Activated T-cell treated with anti-CD3 and anti-CD28 coated beads, Interleukin-2, amount 50 U/mL, for 1 hour (primary cell): ENCODE measurements around the gene S100A7A.
A peak's percentile ranks its signal among the peaks of the same experiment; 100 is the strongest.
"Not testable (repeated sequence)": the region's sequence is repeated elsewhere in the genome, so short reads cannot be mapped to it uniquely, and the experiment has no call there.

ENCODE experiments used
- DNase-seq: peaks from one replicate; pipeline ENCODE4 v3.0.0-alpha.2; 2020

S100A7A gene

GRCh38 chr1:153395776-153396175 lies 20.5 kb upstream of the S100A7A start:
- no peak for DNase-seq

- no peak for DNase-seq
These were observed 19.9 kb upstream of the S100A7A start for GRCh38 chr1:153396461-153396860.

DNA sequence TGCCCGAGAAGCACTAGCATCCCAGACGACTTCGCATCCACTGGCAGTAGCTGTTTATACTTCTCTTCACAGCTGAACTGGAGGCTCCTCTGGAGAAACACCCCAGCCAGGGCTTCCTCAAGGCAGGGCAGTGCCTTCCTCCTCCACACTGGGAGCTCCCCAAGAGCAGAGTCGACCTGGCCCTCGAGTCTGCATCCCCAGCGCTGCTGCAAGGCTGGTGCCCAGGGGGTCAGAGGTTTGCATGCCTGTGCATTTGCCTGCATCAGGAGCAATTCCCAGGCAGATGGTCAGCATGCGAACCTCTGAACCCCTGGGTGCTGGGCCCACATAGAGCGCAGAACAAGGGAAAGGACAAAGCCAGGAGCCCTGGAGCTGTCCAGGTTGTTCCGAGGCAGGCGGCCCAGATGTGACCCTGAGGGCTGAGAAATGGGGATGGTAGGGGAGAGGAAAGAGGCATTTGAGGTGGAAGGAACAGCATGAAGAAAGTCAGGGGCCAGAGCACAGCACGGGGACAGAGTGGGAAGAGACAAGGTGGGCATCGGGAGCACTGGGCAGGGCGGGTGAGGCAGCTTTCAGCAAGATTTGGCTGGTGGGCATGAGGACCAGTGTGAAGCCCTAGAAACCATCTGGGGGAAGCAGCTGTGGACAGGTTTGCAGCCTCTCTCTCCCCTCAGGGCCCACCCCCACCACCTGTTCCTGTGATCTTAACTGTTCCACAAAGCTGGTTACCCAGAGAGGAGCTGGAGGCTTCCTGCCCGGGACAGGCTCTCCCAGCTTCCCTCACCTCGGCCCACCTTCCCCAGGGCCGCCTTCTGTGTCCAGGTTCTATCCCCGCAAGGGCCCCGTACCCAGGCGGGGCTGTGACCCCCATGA lies 19.0 kb upstream of the S100A7A start:
- no peak for DNase-seq

DNA sequence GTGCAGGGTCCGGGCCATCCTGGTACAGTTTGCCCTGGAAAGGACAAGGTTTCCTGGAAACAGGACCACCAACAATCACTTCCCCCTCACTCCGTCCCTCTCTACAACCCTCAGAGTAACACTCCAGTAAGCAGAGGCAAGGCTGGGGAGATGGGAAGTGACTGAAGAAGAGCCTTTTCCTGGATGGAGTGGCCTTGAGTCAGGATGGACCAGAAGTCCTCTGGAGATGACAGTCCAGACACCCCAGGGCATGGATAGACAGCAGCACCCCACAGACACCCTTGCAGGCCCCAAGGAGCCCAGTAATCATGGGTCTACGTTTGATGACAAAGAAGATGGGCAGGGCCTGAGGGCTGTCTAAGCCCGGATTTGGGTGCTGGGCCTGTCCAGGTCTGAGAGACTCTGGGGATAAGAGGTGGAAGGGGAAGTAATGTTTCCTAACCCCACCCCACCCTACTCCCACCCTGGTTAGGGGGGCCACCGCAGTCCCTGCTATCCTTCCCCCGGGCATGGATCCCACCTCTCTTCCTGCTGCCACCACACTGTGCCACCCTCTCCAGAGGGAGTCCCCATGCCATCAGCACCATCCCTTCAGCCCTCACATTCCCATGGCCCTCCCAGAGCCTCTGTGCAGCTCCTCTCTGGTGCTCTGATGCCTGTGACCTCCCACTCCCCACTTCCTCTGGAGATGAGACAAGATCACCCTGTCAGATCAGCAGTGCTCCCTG lies 18.2 kb upstream of the S100A7A start:
- DNase-seq: no peak

DNA sequence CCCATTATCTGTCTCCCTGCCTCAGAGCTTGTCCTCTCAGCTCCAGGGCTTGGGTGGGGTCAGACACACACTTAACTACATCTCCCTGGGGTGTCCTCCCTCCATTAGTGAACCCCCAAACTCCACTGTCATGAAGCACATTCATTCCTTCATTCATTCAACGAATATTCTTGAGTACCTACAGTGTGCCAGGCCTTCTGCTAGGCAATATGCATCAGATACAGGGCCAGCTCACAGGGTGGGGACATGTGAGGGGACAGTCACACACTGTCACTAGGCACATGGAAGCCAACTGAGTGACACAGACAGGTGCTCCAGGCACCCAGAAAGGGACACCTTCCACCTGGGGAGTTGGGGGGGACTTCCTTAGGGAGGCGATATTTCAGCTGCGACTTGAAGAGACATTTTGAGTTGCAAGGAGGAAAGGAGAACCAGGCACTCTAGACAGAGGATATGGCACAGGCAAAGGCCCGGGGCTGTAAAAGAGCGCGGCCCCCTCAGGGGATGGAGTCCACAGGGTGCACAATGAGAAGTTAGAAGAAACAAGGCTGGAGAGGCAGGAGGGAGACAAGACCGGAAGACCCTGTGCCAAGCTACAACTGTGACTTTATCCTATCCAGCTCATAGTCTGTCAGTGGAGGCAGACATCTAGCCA lies 16.8 kb upstream of the S100A7A start:
- DNase-seq: no peak

GRCh38 chr1:153400244-153400643 lies 16.1 kb upstream of the S100A7A start:
- no peak for DNase-seq

- no peak for DNase-seq
These were observed 14.9 kb upstream of the S100A7A start for GRCh38 chr1:153401461-153401860.

- DNase-seq: no peak
These were observed 14.1 kb upstream of the S100A7A start for GRCh38 chr1:153402226-153402625.

- DNase-seq: no peak
These were observed 12.8 kb upstream of the S100A7A start for GRCh38 chr1:153403421-153404085.

DNA sequence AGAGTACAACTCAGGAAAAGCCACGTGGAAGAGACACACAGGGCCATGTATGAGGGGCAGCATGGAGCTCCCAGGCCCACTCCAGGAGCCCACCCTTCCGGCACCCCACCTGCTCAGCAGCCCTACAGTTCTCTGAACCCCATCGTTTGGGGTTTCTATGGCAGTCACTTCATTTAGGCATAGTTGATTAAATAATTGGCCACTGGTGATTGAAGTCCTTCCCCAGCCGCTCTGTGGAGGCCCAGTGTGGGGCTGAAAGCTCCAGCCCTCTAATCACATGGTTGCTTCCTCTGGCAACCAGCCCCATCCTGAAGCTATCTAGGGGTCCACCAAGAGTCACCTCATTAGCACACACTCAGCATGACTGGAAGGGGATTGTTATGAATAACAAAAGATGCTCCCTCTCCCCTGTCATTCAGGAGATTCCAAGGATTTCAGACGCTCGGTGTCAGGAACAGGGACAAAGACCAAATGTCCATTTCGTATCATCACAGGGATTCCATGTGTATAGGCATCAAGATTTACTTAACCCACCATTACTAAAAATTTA lies 12.2 kb upstream of the S100A7A start:
- no peak for DNase-seq

DNA sequence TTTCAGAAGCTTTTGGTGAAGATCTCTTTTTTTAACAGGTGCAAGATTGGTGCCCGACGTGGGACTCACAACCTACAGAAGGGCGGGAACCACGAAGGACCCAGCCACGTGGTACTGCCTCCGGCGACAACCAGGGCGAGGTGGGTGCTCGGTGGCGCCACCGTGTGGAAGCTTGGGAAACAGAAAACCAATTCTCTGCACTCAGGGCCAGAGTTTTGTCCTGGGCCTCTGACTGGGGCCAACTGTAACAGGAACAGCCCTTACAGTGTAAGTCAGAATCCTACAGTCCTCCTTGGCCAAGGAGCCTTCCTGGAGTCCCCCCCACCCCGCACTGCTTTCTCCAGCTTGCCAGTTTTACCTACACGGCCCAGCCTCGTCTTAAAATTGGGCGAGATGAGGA lies 11.6 kb upstream of the S100A7A start:
- DNase-seq: peak; percentile 58

DNA sequence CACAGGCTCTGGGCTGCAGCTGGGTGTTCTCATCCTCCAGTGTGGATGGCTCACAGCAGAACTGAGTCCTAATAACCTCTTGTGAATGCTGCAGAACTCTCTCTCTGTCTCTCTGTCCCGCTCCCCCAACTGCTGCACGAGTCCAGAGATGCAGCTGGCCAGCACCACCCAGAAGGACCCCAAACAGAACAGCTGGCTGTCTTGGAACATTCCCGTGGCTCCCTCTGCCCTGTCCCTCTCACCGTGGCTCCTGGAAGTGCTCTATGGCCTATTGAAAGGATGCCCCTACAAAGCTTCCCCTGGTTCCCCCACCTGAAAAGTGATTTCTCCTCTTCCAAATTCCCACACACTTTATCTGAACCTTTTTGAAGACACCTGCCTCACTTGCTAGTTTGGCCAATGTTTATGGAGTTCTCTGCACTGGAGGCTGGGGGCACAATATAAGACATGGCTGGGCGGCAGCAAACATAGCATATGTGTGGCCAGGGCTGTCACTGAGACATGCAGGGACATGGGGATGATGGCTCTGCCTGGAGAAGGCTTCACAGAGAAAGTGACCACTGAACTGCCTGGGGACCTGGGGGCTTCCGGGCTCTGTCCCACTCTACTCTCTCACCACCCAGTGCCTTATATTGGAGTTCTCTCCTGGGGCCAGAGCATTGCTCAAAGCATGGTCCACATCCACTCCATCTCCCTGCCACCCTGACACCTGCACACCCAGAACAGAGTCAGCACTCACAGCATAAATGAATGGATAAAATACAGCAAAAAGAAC lies 10.3 kb upstream of the S100A7A start:
- DNase-seq: not testable (repeated sequence)

- DNase-seq: not testable (repeated sequence)
These were observed 9.0 kb upstream of the S100A7A start for GRCh38 chr1:153407274-153407673.

DNA sequence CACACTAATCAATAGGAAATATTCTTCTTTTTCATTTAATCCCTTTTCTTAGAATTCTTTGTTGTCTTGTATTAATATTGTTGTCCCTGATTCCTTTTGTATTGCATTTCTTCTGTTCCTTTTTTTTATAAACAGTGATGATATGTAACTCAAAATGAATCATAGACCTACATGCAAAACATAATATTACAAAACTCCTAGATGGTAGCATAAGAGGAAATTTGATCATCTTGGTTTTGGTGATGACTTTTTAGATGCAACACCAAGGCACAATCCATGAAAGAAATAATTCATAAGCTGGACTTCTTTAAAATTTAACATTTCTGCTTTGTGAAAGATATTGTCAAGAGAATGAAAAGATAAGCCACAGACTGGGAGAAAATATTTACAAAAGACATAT lies 2.4 kb upstream of the S100A7A start:
- not testable (repeated sequence) for DNase-seq

GRCh38 chr1:153417136-153417888 lies 992 bp downstream of the S100A7A start:
- no peak for DNase-seq

- not testable (repeated sequence) for DNase-seq
These were observed 2.6 kb downstream of the S100A7A start for GRCh38 chr1:153418758-153419435.

DNA sequence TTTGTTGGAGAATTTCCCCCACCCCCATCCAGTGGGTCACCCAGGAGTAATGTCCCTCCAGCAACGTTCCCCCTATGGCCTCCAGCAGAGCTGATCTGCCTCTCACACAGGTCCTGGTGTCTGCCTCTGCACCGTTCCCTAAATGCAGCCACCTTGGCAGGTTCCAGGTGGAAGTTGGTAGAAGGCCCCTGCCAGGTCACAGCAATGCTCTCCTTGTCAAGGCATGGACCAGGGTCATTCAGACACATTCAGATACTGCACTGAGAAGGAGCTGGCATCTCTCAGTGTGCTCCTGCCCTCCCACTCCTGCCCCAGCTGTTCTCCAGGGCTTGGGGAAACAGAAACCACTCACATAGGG lies 3.1 kb downstream of the S100A7A start:
- not testable (repeated sequence) for DNase-seq

DNA sequence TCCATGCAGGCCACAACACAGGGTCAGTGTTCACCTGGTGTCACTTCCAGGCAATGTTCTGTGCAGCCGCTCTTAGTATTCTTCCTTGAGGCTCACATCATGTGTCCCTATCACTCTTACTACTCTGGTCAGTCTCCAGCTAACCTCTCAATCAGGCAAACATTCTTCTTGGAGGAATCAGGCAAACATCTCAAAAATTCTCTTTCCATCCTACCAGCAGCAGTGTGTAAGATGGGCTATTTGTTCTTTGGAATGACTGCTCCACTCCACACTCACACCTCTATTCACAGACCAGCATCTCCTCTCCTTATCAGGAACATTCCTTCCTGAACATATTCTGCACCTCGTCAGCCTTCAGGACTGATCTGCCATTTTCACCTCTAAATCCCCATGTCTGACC lies 4.0 kb downstream of the S100A7A start:
- no peak for DNase-seq

DNA sequence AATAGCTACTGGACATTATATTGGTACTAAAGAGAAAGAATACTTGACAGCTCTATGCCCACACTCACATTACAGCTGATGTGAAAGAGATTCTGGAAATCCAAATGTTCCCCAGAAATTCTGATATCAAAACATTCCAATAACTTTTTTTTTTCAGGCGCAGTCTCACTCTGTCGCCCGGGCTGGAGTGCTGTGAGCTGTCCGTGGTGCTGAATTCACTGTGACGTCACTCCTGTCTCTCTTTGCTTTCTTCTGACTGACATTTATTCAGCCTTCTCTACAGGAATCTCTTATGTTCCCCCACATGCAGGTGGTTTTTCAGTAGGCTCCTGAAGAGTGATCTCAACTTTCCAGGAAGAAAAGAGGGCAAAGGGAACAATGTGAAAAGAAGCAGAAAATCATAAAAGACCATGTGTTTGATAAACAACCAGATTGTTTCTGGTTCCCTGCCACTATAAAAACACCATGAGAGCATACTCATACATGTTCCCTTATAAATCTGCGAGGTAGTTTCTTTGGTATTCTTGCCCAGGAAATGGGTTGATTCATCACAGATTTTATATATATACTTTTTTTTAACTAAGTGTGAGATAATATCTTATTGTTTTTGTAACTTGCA lies 6.2 kb downstream of the S100A7A start:
- DNase-seq: peak; percentile 70

GRCh38 chr1:153426809-153427208 lies 10.5 kb downstream of the S100A7A start:
- no peak for DNase-seq
